Left ventricle myocardium inferior (tissue), 1 donor: ENCODE data around the gene SDC3. TPM values are rescaled to one million over a fixed set of nuclear protein-coding genes. Genes with fewer than 3 reads are reported as not detected.
"Not testable (repeated sequence)": the region's sequence is repeated elsewhere in the genome, so short reads cannot be mapped to it uniquely, and the experiment has no call there.

ENCODE experiments used
- DNase-seq: peaks from one replicate; pipeline ENCODE4 v3.0.0-alpha.2; 2020
- H3K27ac ChIP-seq: fragments of 200-600 bp; replicated peaks from 2 replicates; pipeline ENCODE4 v1.8.0; 2021
- H3K27me3 ChIP-seq: fragments of 200-600 bp; 2 replicates; pipeline ENCODE4 v1.8.0; 2021; ENCODE audit warnings: low read depth
- H3K36me3 ChIP-seq: fragments of 200-600 bp; 2 replicates; pipeline ENCODE4 v1.8.0; 2021
- H3K4me1 ChIP-seq: fragments of 200-600 bp; 2 replicates; pipeline ENCODE4 v1.8.0; 2021
- H3K4me3 ChIP-seq: fragments of 200-600 bp; 2 replicates; pipeline ENCODE4 v1.8.0; 2021; ENCODE audit warnings: mild to moderate bottlenecking, moderate library complexity
- H3K9me3 ChIP-seq: fragments of 200-600 bp; replicated peaks from 2 replicates; pipeline ENCODE4 v1.8.0; 2021
- intact Hi-C: fragments of 100-400 bp; cut with micrococcal nuclease; formaldehyde crosslinking; loops from one replicate; pipeline ENCODE4 v1.11.0; 2022
- total RNA-seq: library from RNA; stranded (reverse); fragmentation: NEBNext Ultra II Directional; extraction: Animal tissue kit (Norgen Biotek cat#: 25700); gene quantifications from one replicate; pipeline ENCODE4 v1.2.1, GENCODE V29; 2021
- TF ChIP-seq, protein P1 (sequence below): fragments of 200-600 bp; IDR thresholded peaks from 2 replicates; pipeline ENCODE4 v1.8.0; 2021; ENCODE audit warnings: antibody characterized with exemption, mild to moderate bottlenecking, borderline replicate concordance
- donor health status: DM: no; HTN: yes; CAD: no; lungs with severe emphysema.

Gene SDC3
- total RNA-seq, 1 donor from 2014 or later: 25.3 TPM

DNA sequence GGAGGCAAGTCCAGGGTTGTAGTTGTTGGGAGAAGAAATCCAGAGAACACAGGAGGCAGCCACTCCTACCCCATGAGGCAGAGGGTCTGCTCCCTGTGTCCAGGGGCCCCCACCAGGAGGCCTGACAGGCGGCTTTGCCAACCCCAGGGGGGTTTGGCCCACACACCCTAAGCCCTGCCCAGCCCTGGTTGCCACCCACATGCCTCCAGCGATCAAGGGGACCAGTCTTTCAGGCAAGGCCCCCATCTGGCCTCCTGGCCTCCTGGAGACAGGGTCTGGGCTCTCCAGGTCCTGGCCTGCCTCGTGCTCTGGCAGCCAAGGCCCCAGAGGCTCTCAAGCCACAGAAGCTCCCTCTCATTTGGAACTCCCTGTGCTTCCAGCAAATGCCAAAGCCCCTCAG is 38.5 kb downstream of the SDC3 start:
- Histone ChIP-seq H3K27ac (no peak overlapping the region), H3K9me3 (peaks cover 19% of the 10 kb centered on the region), H3K27me3 (no peaks in the 10 kb centered on the region), H3K36me3 (peaks cover 39% of the 10 kb centered on the region), H3K4me1 (no peaks in the 10 kb centered on the region), H3K4me3 (no peak overlapping the region)
- DNase-seq: no peak
- intact Hi-C loops: no loop called here
- TF ChIP-seq, protein P1, sequence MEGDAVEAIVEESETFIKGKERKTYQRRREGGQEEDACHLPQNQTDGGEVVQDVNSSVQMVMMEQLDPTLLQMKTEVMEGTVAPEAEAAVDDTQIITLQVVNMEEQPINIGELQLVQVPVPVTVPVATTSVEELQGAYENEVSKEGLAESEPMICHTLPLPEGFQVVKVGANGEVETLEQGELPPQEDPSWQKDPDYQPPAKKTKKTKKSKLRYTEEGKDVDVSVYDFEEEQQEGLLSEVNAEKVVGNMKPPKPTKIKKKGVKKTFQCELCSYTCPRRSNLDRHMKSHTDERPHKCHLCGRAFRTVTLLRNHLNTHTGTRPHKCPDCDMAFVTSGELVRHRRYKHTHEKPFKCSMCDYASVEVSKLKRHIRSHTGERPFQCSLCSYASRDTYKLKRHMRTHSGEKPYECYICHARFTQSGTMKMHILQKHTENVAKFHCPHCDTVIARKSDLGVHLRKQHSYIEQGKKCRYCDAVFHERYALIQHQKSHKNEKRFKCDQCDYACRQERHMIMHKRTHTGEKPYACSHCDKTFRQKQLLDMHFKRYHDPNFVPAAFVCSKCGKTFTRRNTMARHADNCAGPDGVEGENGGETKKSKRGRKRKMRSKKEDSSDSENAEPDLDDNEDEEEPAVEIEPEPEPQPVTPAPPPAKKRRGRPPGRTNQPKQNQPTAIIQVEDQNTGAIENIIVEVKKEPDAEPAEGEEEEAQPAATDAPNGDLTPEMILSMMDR: no peak

DNA sequence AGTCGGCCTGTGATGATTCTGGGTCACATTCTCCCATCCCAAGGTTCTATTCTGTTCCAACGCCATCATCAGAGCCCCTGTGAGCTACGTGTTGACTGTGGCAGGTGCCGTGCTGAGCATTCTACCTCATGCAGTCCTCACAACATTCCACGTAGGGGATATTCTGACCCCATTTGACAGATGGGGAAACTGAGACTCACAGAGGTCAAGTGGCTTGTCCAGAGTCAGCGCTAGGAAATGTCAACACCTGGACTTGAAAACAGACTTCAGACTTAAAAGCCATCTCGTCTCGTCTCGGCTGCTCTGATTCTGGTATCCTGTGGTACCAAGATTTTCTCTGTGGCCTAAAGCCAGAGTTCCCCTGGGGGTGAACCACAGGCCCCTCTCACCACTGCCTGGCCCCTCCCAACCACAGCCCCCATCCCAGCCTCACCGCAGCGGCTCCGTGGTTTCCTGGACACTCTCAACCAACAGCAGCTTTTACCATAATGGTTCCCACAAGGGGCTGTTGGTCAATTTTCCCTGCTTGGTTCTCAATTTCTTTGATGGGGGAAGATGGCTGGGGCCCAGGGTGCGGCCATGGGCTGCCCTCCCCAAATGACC is 39.6 kb downstream of the SDC3 start:
- Histone ChIP-seq H3K27me3 (no peaks in the 10 kb centered on the region), H3K36me3 (peaks cover 30% of the 10 kb centered on the region), H3K9me3 (peaks cover 19% of the 10 kb centered on the region), H3K27ac (no peak overlapping the region), H3K4me3 (no peak overlapping the region), H3K4me1 (no peaks in the 10 kb centered on the region)
- TF ChIP-seq, protein P1: no peak
- intact Hi-C loops: no loop called here
- no peak for DNase-seq

DNA sequence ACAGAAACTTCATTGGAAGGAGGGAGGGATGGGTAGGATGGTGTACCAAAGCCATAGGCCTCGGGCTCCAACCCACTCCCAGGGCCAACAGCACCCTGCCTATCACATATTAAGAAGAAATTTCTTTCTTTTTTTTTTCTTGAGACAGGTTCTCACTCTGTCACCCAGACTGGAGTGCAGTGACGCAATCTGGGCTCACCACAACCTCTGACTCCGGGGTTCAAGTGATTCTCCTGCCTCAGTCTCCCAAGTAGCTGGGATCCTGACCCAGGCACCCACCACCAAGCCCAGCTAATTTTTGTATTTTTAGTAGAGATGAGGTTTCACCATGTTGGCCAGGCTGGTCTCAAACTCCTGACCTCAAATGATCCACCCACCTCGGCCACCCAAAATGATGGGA is 40.5 kb downstream of the SDC3 start:
- H3K4me1 ChIP-seq, H3K27me3 ChIP-seq, DNase-seq, intact Hi-C loops, H3K27ac ChIP-seq, H3K4me3 ChIP-seq: not testable (repeated sequence)
- H3K36me3 ChIP-seq: peaks cover 21% of the 10 kb centered on the region
- H3K9me3 ChIP-seq: peaks cover 11% of the 10 kb centered on the region

DNA sequence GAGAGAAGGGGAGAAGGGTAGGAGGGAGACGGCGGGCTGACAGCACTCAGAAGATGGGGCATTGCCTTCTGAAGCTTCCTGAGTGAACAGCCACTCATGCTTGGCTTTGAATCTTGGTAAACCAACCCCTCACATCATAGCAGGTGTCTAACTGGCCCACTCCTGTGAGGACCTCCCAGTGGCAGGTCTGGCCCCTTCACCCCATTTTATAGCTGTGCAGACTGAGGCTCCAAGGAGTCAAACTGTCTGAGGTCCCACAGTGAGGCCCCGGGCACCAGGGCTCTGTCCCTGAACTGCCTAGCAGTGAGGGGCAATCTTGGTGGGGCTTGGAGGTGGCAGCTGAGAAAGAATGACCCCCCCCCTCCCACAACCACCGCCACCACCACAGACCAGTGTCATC is 41.0 kb downstream of the SDC3 start:
- Histone ChIP-seq H3K9me3 (peaks cover 5% of the 10 kb centered on the region), H3K27me3 (no peaks in the 10 kb centered on the region), H3K36me3 (peaks cover 16% of the 10 kb centered on the region), H3K4me3 (no peak overlapping the region), H3K4me1 (no peaks in the 10 kb centered on the region), H3K27ac (no peak overlapping the region)
- TF ChIP-seq, protein P1: no peak
- DNase-seq: no peak
- intact Hi-C loops: no loop called here

DNA sequence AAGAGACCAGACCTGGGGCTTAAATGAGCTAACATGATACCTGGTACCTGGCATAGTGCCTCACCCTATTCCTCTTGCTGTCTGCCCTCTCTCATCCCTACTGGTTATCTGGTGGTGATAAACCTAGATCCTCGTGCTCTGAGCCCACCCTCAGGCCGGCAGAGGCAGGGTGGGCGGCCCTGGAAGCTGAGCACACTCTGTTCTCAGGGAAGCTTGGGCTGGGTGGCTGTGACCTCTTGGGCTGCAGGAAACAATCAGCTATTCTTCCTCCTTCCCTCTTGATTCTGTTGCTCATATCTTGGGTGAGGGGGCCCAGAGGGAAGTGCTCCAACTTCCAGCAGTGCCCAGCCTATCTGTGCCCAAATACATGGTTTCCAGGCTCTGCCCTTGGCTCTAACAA is 42.0 kb downstream of the SDC3 start:
- Histone ChIP-seq H3K36me3 (peaks cover 6% of the 10 kb centered on the region), H3K4me3 (no peak overlapping the region), H3K4me1 (no peaks in the 10 kb centered on the region), H3K9me3 (no peaks in the 10 kb centered on the region), H3K27ac (no peak overlapping the region), H3K27me3 (no peaks in the 10 kb centered on the region)
- TF ChIP-seq, protein P1: no peak
- no peak for DNase-seq
- intact Hi-C loops: no loop called here

DNA sequence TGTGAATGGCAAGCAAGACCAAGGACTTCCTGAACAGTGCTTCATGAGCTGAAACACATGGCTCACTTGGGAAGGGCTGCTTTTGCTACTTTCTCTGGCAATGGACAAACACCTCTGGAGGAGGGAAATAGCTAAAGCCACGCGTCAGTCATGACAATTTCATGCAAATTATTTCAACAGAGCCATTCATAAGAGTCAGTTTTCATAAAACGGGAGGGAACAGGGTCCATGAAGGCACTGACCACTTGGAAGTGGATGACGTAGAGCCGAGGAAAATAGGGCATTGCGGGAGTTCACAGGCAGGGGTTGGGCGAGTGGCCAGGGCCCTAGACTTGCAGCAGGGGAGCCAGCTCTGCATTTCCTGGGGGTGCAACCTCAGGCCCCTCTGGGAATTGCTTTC is 43.9 kb downstream of the SDC3 start:
- Histone ChIP-seq H3K27me3 (no peaks in the 10 kb centered on the region), H3K4me3 (no peak overlapping the region), H3K27ac (no peak overlapping the region), H3K9me3 (no peaks in the 10 kb centered on the region), H3K4me1 (no peaks in the 10 kb centered on the region), H3K36me3 (no peaks in the 10 kb centered on the region)
- no peak for DNase-seq
- intact Hi-C loops: no loop called here
- TF ChIP-seq, protein P1: no peak
